Measurements from ENCODE around the gene SASS6. TPM values are rescaled to one million over a fixed set of nuclear protein-coding genes. Genes with fewer than 3 reads are reported as not detected.

The SASS6 gene
- total RNA-seq, 1 donor from 2014 or later: 15.2 TPM

DNA sequence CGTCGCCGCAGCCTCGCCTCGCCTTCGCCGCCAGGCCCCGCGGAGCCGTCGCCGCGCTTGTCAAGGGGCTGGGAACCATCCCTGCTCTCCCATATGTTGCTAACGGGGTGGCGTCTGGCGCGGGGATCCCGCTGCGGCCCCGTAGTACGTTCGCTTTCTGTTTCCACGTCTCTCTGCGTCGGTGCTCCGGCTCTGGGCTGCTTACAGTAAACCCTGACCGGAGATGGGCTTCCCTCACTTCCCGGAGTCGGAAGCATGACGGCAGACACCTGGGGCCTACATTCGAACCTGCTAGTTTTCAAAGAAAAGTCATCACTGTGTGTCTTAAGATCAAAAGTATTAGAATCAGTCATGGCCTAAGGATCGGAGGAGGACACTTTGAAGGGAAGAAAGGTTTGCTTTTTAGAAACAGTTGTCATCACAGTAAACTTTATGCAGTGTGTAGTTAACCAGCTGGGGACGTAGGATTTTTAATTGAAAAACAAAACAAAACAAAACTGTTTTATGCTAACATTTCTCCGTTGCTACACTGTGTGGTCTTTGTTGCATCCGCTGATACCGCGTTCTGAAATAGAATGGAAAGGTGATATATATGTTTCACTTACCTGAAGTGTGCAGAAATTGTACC, 94.0 kb downstream of the SASS6 start:
- peak overlapping the region; percentile 100 for H3K4me3 Mint-ChIP-seq
- peaks cover 3% of the 10 kb centered on the region for H3K9me3 Mint-ChIP-seq
- H3K27ac Mint-ChIP-seq (ENCODE audit: unreplicated experiment): peak overlapping the region; percentile 99
- H3K27me3 Mint-ChIP-seq (ENCODE audit: low read depth): no peaks in the 10 kb centered on the region
- peaks cover 14% of the 10 kb centered on the region for H3K36me3 Mint-ChIP-seq (ENCODE audit: low read depth)
- peak; percentile 43 for DNase-seq (ENCODE audit: low read depth, low spot score)
- H3K4me1 Mint-ChIP-seq: peaks cover 65% of the 10 kb centered on the region
- TF ChIP-seq, protein P1, sequence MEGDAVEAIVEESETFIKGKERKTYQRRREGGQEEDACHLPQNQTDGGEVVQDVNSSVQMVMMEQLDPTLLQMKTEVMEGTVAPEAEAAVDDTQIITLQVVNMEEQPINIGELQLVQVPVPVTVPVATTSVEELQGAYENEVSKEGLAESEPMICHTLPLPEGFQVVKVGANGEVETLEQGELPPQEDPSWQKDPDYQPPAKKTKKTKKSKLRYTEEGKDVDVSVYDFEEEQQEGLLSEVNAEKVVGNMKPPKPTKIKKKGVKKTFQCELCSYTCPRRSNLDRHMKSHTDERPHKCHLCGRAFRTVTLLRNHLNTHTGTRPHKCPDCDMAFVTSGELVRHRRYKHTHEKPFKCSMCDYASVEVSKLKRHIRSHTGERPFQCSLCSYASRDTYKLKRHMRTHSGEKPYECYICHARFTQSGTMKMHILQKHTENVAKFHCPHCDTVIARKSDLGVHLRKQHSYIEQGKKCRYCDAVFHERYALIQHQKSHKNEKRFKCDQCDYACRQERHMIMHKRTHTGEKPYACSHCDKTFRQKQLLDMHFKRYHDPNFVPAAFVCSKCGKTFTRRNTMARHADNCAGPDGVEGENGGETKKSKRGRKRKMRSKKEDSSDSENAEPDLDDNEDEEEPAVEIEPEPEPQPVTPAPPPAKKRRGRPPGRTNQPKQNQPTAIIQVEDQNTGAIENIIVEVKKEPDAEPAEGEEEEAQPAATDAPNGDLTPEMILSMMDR (conservative IDR thresholded peaks at IDR 0.05): no peak

DNA sequence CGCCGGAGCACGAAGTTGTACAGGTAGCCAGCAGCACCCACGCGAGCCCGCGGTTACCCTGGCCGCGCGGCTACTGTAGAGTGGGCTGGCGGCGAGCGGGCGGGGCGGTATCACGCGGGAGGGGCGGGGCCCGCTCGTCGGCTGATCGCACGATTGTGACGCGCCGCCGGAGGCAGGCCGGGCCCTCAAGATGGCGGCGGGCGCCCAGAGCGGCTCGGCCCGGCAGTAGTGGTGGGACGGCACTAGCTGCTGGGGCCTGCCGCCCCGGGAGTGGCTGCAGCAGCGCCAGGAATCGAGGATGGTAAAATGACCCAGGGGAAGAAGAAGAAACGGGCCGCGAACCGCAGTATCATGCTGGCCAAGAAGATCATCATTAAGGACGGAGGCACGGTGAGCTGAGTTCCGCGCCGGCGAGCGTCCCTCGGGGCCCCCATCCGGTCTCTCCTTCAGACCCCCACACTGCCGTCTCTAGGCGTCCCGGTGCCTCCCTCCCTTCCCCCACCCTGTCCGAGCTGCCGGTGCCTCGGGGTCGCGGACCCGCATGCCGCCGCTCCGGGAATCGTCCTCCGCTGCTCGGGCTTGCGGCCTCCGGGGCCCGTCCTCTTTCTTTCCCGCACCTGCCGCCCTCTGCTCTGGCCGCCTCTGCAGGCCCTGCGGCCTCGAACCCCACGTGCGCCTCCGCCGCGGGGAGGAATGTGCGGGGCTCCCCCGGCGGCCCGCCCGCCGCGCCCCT, 94.6 kb downstream of the SASS6 start:
- Mint-ChIP-seq H3K4me3 (peak overlapping the region; percentile 100), H3K27me3 (ENCODE audit: low read depth) (no peaks in the 10 kb centered on the region), H3K27ac (ENCODE audit: unreplicated experiment) (peak overlapping the region; percentile 100), H3K4me1 (peaks cover 64% of the 10 kb centered on the region), H3K36me3 (ENCODE audit: low read depth) (peaks cover 10% of the 10 kb centered on the region), H3K9me3 (no peaks in the 10 kb centered on the region)
- TF ChIP-seq, protein P1 (conservative IDR thresholded peaks at IDR 0.05): no peak
- peak; percentile 76 for DNase-seq (ENCODE audit: low read depth, low spot score)

DNA sequence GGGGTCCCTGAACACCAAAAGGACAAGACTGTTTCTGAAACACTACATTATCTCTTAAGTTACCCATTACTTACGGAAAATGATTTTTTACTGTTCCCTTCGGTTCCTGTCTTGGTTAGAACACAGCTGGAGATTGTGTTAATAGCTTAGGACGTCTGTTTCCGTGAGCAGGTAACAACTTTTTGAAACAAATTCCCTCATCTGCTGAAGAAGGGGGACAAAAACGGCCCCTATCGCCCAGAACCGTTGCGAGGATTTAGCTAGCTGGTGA, 95.1 kb downstream of the SASS6 start:
- Mint-ChIP-seq H3K27me3 (ENCODE audit: low read depth) (no peaks in the 10 kb centered on the region), H3K27ac (ENCODE audit: unreplicated experiment) (peak overlapping the region; percentile 100), H3K4me1 (peaks cover 59% of the 10 kb centered on the region), H3K9me3 (no peaks in the 10 kb centered on the region), H3K36me3 (ENCODE audit: low read depth) (peaks cover 7% of the 10 kb centered on the region), H3K4me3 (peak overlapping the region; percentile 100)
- no peak for DNase-seq (ENCODE audit: low read depth, low spot score)
- TF ChIP-seq, protein P1 (conservative IDR thresholded peaks at IDR 0.05): no peak

DNA sequence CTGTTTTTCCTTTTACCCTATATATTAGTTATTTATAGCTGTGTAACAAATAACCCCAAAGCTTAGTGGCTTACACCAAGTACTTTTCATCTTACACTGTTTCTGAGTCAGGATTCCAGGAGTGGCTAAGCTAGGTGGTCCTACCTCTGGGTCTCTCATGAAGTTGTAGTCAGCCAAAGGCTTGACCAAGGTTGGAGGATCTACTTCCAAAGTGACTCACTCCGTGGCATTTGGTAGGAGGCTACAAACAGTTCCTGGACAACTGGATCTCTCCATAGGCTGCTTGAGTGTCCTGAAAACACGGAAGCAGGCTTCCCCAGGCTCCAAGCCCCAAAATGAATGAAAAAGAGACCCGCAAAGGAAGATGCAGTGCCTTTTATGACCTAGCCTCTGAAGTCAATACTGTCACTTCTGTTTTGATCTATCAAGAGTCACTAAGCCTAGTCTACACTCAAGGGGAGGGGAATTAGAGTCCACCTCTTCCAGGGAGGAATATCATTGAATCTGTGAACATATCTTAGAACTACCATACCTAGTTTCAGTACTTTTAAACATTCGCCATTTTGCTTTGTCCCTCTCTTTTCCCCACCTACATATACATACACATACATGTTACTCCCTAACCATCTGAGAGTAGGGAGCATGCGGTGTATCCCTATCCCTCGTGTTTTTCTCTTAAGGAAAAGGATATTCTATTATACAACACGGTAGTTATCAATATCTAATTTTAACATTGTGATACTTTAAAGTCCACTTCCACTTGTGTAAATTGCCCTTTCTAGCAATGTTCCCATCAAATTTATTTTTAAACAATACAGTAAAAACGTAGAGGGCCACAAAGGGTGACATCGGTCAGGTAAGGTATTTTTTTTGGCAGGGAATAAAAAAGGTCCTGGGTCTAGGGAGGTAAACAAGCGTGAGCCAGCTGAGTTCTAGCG, 95.7 kb downstream of the SASS6 start:
- DNase-seq (ENCODE audit: low read depth, low spot score): no peak

DNA sequence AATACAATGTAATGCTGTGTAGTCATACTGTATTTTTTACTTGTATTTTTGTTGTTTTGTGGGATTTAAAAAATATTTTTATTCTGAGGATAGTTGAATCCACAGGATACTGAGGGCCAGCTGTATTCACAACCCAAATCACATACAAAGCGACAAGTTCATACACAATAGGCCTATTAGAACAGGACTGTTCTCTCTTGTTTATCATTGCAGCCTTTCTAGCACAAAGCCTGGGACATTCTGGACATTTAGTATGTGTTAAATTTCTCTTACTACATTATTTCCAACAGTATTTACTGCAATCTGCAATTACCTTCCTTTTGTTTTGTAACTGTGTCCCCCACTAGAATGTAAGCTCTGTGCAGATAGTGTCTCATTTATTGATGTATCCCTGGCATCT, 97.5 kb downstream of the SASS6 start:
- Mint-ChIP-seq H3K36me3 (ENCODE audit: low read depth) (peaks cover 7% of the 10 kb centered on the region), H3K27me3 (ENCODE audit: low read depth) (no peaks in the 10 kb centered on the region), H3K4me3 (peak overlapping the region; percentile 85), H3K9me3 (no peaks in the 10 kb centered on the region), H3K27ac (ENCODE audit: unreplicated experiment) (peak overlapping the region; percentile 43), H3K4me1 (peaks cover 45% of the 10 kb centered on the region)
- TF ChIP-seq, protein P1 (conservative IDR thresholded peaks at IDR 0.05): no peak
- no peak for DNase-seq (ENCODE audit: low read depth, low spot score)

More for the DNA sequence above, 95.7 kb downstream of the SASS6 start:
- Mint-ChIP-seq H3K27ac (ENCODE audit: unreplicated experiment) (peak overlapping the region; percentile 100), H3K4me1 (peaks cover 53% of the 10 kb centered on the region), H3K4me3 (peak overlapping the region; percentile 100), H3K27me3 (ENCODE audit: low read depth) (no peaks in the 10 kb centered on the region), H3K36me3 (ENCODE audit: low read depth) (peaks cover 7% of the 10 kb centered on the region), H3K9me3 (no peaks in the 10 kb centered on the region)
- TF ChIP-seq, protein P1 (conservative IDR thresholded peaks at IDR 0.05): no peak
